NCI-H1436 treated with DMSO at 0.1 percent for 48 hours (cell line): ENCODE results near the gene BIRC5.
"Not testable (repeated sequence)": the region's sequence is repeated elsewhere in the genome, so short reads cannot be mapped to it uniquely, and the experiment has no call there.

ENCODE experiments used
- DNase-seq: peaks from one replicate; lab custom pipeline; 2025; lab: John Stamatoyannopoulos, UW

Gene BIRC5

GRCh38 chr17:78240012-78240655 is 26.1 kb downstream of the BIRC5 start:
- DNase-seq = no peak

GRCh38 chr17:78240839-78241238 is 26.8 kb downstream of the BIRC5 start:
- DNase-seq = no peak

GRCh38 chr17:78241277-78242023 is 27.4 kb downstream of the BIRC5 start:
- no peak for DNase-seq

- no peak for DNase-seq
These were observed 28.1 kb downstream of the BIRC5 start for GRCh38 chr17:78242024-78242742.

- no peak for DNase-seq
These were observed 33.3 kb downstream of the BIRC5 start for GRCh38 chr17:78247304-78247703.

GRCh38 chr17:78248051-78248914 is 34.2 kb downstream of the BIRC5 start:
- DNase-seq = no peak

- DNase-seq = no peak
These were observed 35.2 kb downstream of the BIRC5 start for GRCh38 chr17:78249074-78249817.

GRCh38 chr17:78249818-78250806 is 36.1 kb downstream of the BIRC5 start:
- no peak for DNase-seq

- DNase-seq = peak; percentile 67
These were observed 37.1 kb downstream of the BIRC5 start for GRCh38 chr17:78250891-78251772.

GRCh38 chr17:78251773-78252103 is 37.7 kb downstream of the BIRC5 start:
- DNase-seq = no peak

GRCh38 chr17:78252111-78252634 is 38.1 kb downstream of the BIRC5 start:
- no peak for DNase-seq

GRCh38 chr17:78252701-78253635 is 38.9 kb downstream of the BIRC5 start:
- no peak for DNase-seq

GRCh38 chr17:78253636-78253945 is 39.5 kb downstream of the BIRC5 start:
- DNase-seq = not testable (repeated sequence)

GRCh38 chr17:78253946-78254672 is 40.1 kb downstream of the BIRC5 start:
- no peak for DNase-seq

- DNase-seq = no peak
These were observed 41.1 kb downstream of the BIRC5 start for GRCh38 chr17:78255029-78255656.

GRCh38 chr17:78255953-78256706 is 42.1 kb downstream of the BIRC5 start:
- no peak for DNase-seq
